DOHH2 (cell line): ENCODE measurements around the gene KIAA1958.

Experiments used
- EZH2phosphoT487 ChIP-seq: fragments of 200-600 bp; sonication (generic); IDR thresholded peaks from 2 replicates; pipeline ENCODE4 v1.6.1; 2017; ENCODE audit warnings: borderline replicate concordance, mild to moderate bottlenecking, antibody characterized with exemption, low read length, moderate library complexity, mixed read lengths
- TF ChIP-seq, protein P1 (sequence below): fragments of 200-600 bp; sonication (generic); IDR thresholded peaks from one replicate; pipeline ENCODE4 v1.5.1; 2014; ENCODE audit warnings: antibody characterized with exemption, mild to moderate bottlenecking, low read depth, low read length; ENCODE audit not compliant: poor library complexity, severe bottlenecking

DNA sequence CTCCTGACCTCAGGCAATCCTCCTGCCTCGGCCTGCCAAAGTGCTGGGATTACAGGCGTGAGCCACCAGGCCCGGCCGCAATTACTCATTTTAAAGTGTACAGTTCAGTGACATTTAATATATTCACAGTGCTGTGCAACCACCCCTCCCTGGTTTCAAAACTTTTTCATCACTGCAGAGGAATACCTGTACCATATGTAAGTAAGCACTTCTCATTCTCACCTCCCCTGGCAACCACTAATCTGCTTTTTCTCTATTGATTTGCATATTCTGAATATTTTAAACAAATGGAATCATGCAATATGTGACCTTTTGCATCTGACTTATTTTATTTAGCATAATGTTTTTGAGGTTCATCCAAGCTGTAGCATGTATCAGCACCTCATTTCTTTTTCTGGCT is 21.3 kb upstream of the KIAA1958 start:
- TF ChIP-seq, protein P1, sequence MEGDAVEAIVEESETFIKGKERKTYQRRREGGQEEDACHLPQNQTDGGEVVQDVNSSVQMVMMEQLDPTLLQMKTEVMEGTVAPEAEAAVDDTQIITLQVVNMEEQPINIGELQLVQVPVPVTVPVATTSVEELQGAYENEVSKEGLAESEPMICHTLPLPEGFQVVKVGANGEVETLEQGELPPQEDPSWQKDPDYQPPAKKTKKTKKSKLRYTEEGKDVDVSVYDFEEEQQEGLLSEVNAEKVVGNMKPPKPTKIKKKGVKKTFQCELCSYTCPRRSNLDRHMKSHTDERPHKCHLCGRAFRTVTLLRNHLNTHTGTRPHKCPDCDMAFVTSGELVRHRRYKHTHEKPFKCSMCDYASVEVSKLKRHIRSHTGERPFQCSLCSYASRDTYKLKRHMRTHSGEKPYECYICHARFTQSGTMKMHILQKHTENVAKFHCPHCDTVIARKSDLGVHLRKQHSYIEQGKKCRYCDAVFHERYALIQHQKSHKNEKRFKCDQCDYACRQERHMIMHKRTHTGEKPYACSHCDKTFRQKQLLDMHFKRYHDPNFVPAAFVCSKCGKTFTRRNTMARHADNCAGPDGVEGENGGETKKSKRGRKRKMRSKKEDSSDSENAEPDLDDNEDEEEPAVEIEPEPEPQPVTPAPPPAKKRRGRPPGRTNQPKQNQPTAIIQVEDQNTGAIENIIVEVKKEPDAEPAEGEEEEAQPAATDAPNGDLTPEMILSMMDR, result no peak
- TF ChIP-seq EZH2phosphoT487, result no peak
